Upper lobe of left lung (tissue), 6 donors: Measurements from ENCODE around the gene GPC4. TPM values are rescaled to one million over a fixed set of nuclear protein-coding genes. Genes with fewer than 3 reads are reported as not detected.
"Not testable (repeated sequence)": the region's sequence is repeated elsewhere in the genome, so short reads cannot be mapped to it uniquely, and the experiment has no call there.

Experiments used
- ATAC-seq, 2 donors: fragments of 200-7000 bp; cut with Tn5 transposase; one replicate each; pipeline ENCODE4 v1.9.1; 2022; ENCODE audit warnings: mild to moderate bottlenecking in 2 of 2, moderate library complexity in 2 of 2; ENCODE audit not compliant: low FRiP score in 2 of 2
- DNase-seq, 2 donors: peaks; one replicate each; pipeline ENCODE4 v3.0.0-alpha.2; 2019 to 2020
- H3K27ac ChIP-seq, 4 donors: fragments of 200-600 bp; sonication (generic); one replicate each; pipeline ENCODE4 v1.5.1; 2016 to 2019
- H3K27me3 ChIP-seq, 4 donors: fragments of 200-600 bp; sonication (generic); one replicate each; pipeline ENCODE4 v1.5.1; 2017 to 2019
- H3K36me3 ChIP-seq, 4 donors: fragments of 200-600 bp; sonication (generic); one replicate each; pipeline ENCODE4 v1.5.1; 2016 to 2019
- H3K4me1 ChIP-seq, 4 donors: fragments of 200-600 bp; sonication (generic); one replicate each; pipeline ENCODE4 v1.5.1; 2018 to 2019
- H3K4me3 ChIP-seq, 4 donors: fragments of 200-600 bp; sonication (generic); one replicate each; pipeline ENCODE4 v1.5.1; 2017 to 2019; ENCODE audit warnings: mild to moderate bottlenecking in 2 of 4, moderate library complexity in 1 of 4
- H3K9me3 ChIP-seq, 4 donors: fragments of 200-600 bp; sonication (generic); one replicate each; pipeline ENCODE4 v1.5.1; 2018 to 2019
- EP300 ChIP-seq, 4 donors: sonication (generic); formaldehyde crosslinking; IDR thresholded peaks; one replicate each; pipeline ENCODE4 v1.5.1; 2017; ENCODE audit warnings: antibody characterized with exemption in 4 of 4, control low read depth in 2 of 4
- POLR2A ChIP-seq, 4 donors: fragments of 450-650 bp; IDR thresholded peaks; one replicate each; pipeline ENCODE4 v1.5.1; 2016 to 2017; ENCODE audit warnings: antibody characterized with exemption in 4 of 4, mild to moderate bottlenecking in 2 of 4
- POLR2AphosphoS5 ChIP-seq, 2 donors: sonication (generic); formaldehyde crosslinking; IDR thresholded peaks; one replicate each; pipeline ENCODE4 v1.5.1; 2017; ENCODE audit warnings: antibody characterized with exemption in 2 of 2
- WGBS, 2 donors: methylation state at CpG; one replicate each; pipeline ENCODE4 v1.1.5; 2017 to 2018; 5-methylcytosine and 5-hydroxymethylcytosine counted together
- total RNA-seq, 6 donors: library from RNA; depleted of rRNA in 4 of 6; stranded (reverse); fragments of >200 nt in 4 of 6; gene quantifications; one replicate each; pipeline versions ENCODE4 v1.1.0 to v1.2.1, GENCODE V29; 2016 to 2021
- TF ChIP-seq, protein P1 (sequence below), 6 experiments: fragments of 450-650 bp in 4 of 6; fragments of 200-600 bp in 2 of 6; sonication (generic) in 2 of 6; IDR thresholded peaks; one replicate each; pipeline ENCODE4 v1.5.1; 2016 to 2019; ENCODE audit warnings: antibody characterized with exemption in 6 of 6
- donor health status: DM: no; HTN: no; CAD: no; lungs with moderate emphysema.
- donor health status: DM: no; HTN: yes; CAD: no; lungs with severe emphysema.

Gene GPC4
- total RNA-seq, 6 donors from 2014 or later = 18.5 to 59.2 (median 32.6) TPM

DNA sequence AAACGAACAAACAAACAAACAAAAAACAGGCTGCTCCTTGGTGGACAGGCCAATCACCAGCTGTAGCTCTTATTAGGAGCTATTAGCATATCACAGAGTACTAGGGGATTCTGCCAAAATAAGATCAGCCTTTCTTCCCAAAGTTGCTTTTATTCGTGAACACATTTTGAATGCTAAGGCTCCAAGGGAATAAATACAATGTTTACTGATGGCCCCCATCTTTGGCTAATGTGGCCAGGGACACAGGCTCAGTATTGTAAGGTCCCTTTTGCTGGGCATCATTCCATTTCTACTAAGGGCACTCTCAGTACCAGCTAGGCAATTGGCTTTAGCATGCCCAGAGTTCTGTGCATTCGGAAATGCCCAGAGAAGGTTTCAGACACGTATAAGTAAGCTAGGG lies 84.3 kb downstream of the GPC4 start:
- Histone ChIP-seq H3K27me3 (no peaks in the 10 kb centered on the region), H3K4me1 (no peaks in the 10 kb centered on the region), H3K36me3 (no peaks in the 10 kb centered on the region), H3K27ac (no peak overlapping the region), H3K4me3 (no peak overlapping the region), H3K9me3 (no peaks in the 10 kb centered on the region)
- DNase-seq (no peak), ATAC-seq (no peak)
- TF ChIP-seq POLR2A (IDR thresholded peaks at IDR 0.05) (no peak), POLR2AphosphoS5 (IDR thresholded peaks at IDR 0.05) (no peak)
- WGBS, 2 donors = 64 to 100% methylated on average over 1 to 4 of the region's 4 CpGs

DNA sequence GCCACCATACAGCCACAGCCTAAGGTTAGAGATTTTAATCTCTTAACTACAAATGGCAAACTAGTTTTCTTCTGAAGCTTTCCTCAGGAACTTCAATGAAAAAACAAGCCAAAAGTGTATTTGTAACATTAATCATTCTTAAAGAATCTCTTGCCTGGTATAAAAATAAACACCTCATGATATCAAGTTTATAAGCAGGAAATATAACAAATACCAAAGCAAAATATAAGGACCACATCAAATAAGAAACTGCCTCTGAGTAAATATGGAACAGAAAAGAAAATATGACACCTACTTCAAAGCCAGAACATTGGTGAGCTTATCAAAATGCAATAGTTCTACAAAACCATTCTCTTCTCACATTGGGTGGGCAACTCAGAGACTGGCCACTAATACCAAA lies 89.9 kb downstream of the GPC4 start:
- no peaks in the 10 kb centered on the region for H3K27me3 ChIP-seq
- no peak overlapping the region for H3K27ac ChIP-seq

DNA sequence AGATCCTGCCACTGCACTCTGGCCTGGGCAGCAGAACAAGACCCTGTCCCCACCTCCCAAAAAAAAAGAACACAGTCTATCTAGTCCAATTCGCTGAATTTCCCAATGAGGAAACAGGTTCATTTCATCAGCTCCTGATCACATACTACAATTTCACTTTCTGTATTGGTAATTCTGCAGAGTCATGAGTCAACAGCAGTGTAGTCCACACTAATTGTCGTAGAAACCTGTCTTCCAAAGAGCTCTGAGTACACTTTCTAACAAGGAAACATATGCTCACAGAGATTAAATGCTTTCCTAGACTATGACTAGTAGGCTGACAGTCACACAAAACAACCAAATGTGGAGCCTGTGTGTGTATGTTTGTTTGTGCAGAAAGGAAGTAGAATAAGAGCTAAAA lies 91.9 kb downstream of the GPC4 start:
- WGBS, 2 donors = 20 to 31% methylated on average over 2 of the region's 2 CpGs
- no peaks in the 10 kb centered on the region for H3K27me3 ChIP-seq
- no peak overlapping the region for H3K4me3 ChIP-seq
- DNase-seq (no peak), ATAC-seq (no peak)
- H3K4me1 ChIP-seq = no peaks in the 10 kb centered on the region
- H3K36me3 ChIP-seq = no peaks in the 10 kb centered on the region
- no peak overlapping the region for H3K27ac ChIP-seq
- TF ChIP-seq POLR2AphosphoS5 (IDR thresholded peaks at IDR 0.05) (no peak), EP300 (IDR thresholded peaks at IDR 0.05) (no peak), POLR2A (IDR thresholded peaks at IDR 0.05) (no peak)
- TF ChIP-seq, protein P1, sequence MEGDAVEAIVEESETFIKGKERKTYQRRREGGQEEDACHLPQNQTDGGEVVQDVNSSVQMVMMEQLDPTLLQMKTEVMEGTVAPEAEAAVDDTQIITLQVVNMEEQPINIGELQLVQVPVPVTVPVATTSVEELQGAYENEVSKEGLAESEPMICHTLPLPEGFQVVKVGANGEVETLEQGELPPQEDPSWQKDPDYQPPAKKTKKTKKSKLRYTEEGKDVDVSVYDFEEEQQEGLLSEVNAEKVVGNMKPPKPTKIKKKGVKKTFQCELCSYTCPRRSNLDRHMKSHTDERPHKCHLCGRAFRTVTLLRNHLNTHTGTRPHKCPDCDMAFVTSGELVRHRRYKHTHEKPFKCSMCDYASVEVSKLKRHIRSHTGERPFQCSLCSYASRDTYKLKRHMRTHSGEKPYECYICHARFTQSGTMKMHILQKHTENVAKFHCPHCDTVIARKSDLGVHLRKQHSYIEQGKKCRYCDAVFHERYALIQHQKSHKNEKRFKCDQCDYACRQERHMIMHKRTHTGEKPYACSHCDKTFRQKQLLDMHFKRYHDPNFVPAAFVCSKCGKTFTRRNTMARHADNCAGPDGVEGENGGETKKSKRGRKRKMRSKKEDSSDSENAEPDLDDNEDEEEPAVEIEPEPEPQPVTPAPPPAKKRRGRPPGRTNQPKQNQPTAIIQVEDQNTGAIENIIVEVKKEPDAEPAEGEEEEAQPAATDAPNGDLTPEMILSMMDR (IDR thresholded peaks at IDR 0.05) = no peak
- no peaks in the 10 kb centered on the region for H3K9me3 ChIP-seq

More for the DNA sequence above, 89.9 kb downstream of the GPC4 start:
- ATAC-seq (no peak), DNase-seq (no peak)
- no peak overlapping the region for H3K4me3 ChIP-seq
- no peaks in the 10 kb centered on the region for H3K9me3 ChIP-seq
- no peak for TF ChIP-seq POLR2AphosphoS5 (IDR thresholded peaks at IDR 0.05)
- TF ChIP-seq EP300 (IDR thresholded peaks at IDR 0.05) = no peak
- no peak for TF ChIP-seq POLR2A (IDR thresholded peaks at IDR 0.05)
- TF ChIP-seq, protein P1 (IDR thresholded peaks at IDR 0.05) = no peak
- H3K36me3 ChIP-seq = no peaks in the 10 kb centered on the region
- no peaks in the 10 kb centered on the region for H3K4me1 ChIP-seq

DNA sequence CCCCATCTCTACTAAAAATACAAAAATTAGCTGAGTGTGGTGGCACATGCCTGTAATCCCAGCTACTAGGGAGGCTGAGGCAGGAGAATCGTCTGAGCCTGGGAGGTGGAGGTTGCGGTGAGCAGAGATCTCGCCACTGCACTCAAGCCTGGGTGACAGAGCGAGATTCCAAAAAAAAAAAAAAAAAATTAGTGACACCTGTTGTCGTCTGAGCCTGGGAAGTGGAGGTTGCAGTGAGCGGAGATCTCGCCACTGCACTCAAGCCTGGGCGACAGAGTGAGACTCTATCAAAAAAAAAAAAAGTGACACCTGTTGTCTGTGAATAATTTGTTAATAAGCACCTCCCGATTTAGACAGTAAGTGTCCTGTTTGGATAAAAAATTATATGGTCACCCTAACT lies 93.0 kb downstream of the GPC4 start:
- not testable (repeated sequence) for H3K4me1 ChIP-seq, DNase-seq, H3K27me3 ChIP-seq, H3K36me3 ChIP-seq, H3K9me3 ChIP-seq, ATAC-seq, H3K27ac ChIP-seq, H3K4me3 ChIP-seq
- 76 to 83% methylated on average over 8 to 9 of the region's 9 CpGs for WGBS, 2 donors

DNA sequence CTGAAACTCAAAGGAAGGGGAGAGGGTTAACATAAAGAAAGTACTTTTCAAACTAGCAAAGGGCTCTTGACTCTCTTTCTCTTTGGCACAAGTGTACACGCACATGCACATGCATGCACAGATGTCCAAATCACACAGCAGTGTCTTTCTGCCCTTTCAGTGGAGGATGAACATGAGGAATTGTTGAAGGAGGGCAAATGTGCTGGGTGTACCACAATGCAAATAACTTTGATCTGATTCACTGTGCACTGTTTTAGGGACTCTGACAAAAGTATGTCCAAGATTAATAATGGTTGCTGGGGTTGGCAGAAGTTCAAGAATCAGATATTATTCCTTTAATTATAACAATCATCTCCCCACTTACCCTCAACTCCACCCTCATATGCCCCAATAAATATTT lies 93.8 kb downstream of the GPC4 start:
- H3K27me3 ChIP-seq = no peaks in the 10 kb centered on the region
- DNase-seq = no peak
- TF ChIP-seq POLR2A (IDR thresholded peaks at IDR 0.05) (no peak), POLR2AphosphoS5 (IDR thresholded peaks at IDR 0.05) (no peak), EP300 (IDR thresholded peaks at IDR 0.05) (no peak)
- TF ChIP-seq, protein P1 (IDR thresholded peaks at IDR 0.05) = no peak
- H3K4me3 ChIP-seq = no peak overlapping the region
- H3K9me3 ChIP-seq = no peaks in the 10 kb centered on the region
- H3K36me3 ChIP-seq = no peaks in the 10 kb centered on the region
- ATAC-seq = no peak
- WGBS, 2 donors = 62 to 100% methylated on average over 1 of the region's 1 CpG
- H3K4me1 ChIP-seq = no peaks in the 10 kb centered on the region
- no peak overlapping the region for H3K27ac ChIP-seq

DNA sequence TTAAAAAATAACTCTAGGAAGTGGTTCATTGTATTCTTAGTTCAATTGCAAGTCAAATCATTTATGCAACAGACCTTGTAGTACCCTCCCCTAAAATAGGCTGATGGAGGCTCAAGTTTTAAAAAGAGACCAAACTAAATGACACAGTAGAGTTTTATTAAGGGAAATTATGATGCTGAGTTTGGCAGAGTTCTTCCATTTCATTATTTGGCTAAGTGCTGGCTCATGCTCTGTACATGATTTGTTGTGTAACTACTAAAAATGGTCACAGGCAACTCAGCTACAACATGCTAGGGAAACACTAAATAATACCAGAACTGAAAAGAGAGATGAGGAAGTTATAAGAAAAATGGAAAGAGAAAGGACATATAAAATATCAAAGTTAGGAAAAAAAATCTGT lies 101.0 kb downstream of the GPC4 start:
- DNase-seq (no peak), ATAC-seq (no peak)
- H3K36me3 ChIP-seq = no peaks in the 10 kb centered on the region
- no peak overlapping the region for H3K4me3 ChIP-seq
- H3K27me3 ChIP-seq = no peaks in the 10 kb centered on the region
- no peak overlapping the region for H3K27ac ChIP-seq
- no peaks in the 10 kb centered on the region for H3K9me3 ChIP-seq
- TF ChIP-seq POLR2AphosphoS5 (IDR thresholded peaks at IDR 0.05) = no peak
- no peak for TF ChIP-seq POLR2A (IDR thresholded peaks at IDR 0.05)
- TF ChIP-seq, protein P1 (IDR thresholded peaks at IDR 0.05) = no peak
- TF ChIP-seq EP300 (IDR thresholded peaks at IDR 0.05) = no peak
- H3K4me1 ChIP-seq = no peaks in the 10 kb centered on the region
